GM21737 (cell line): ENCODE results near the gene FANCC.
"Not testable (repeated sequence)": the region's sequence is repeated elsewhere in the genome, so short reads cannot be mapped to it uniquely, and the experiment has no call there.

Experiments used
- ATAC-seq: cut with Tn5 transposase; IDR thresholded peaks from one replicate; pipeline ENCODE4 v1.9.1; 2021; ENCODE audit warnings: mild to moderate bottlenecking, moderate library complexity; ENCODE audit not compliant: unreplicated experiment

Gene FANCC

GRCh38 chr9:95284162-95285080 lies 33.1 kb downstream of the FANCC start:
- no peak for ATAC-seq

- ATAC-seq, result no peak
Measured at GRCh38 chr9:95283673-95284072, 33.8 kb downstream of the FANCC start.

- no peak for ATAC-seq
Measured at GRCh38 chr9:95282332-95282731, 35.2 kb downstream of the FANCC start.

GRCh38 chr9:95280745-95281144 lies 36.8 kb downstream of the FANCC start:
- ATAC-seq, result no peak

- no peak for ATAC-seq
Measured at GRCh38 chr9:95277509-95277908, 40.0 kb downstream of the FANCC start.

GRCh38 chr9:95276395-95276954 lies 41.0 kb downstream of the FANCC start:
- ATAC-seq, result no peak

GRCh38 chr9:95274160-95274559 lies 43.3 kb downstream of the FANCC start:
- ATAC-seq, result not testable (repeated sequence)

GRCh38 chr9:95273369-95274022 lies 44.0 kb downstream of the FANCC start:
- no peak for ATAC-seq

GRCh38 chr9:95272830-95273229 lies 44.7 kb downstream of the FANCC start:
- no peak for ATAC-seq

GRCh38 chr9:95270790-95271189 lies 46.7 kb downstream of the FANCC start:
- no peak for ATAC-seq

GRCh38 chr9:95269803-95270773 lies 47.4 kb downstream of the FANCC start:
- ATAC-seq, result not testable (repeated sequence)

- ATAC-seq, result no peak
Measured at GRCh38 chr9:95268681-95269080, 48.8 kb downstream of the FANCC start.

GRCh38 chr9:95266649-95267048 lies 50.9 kb downstream of the FANCC start:
- no peak for ATAC-seq

- ATAC-seq, result no peak
Measured at GRCh38 chr9:95265960-95266359, 51.5 kb downstream of the FANCC start.

GRCh38 chr9:95264954-95265615 lies 52.4 kb downstream of the FANCC start:
- ATAC-seq, result no peak

- ATAC-seq, result no peak
Measured at GRCh38 chr9:95261890-95262289, 55.6 kb downstream of the FANCC start.

GRCh38 chr9:95250462-95251221 lies 66.9 kb downstream of the FANCC start:
- ATAC-seq, result no peak

GRCh38 chr9:95249986-95250385 lies 67.5 kb downstream of the FANCC start:
- ATAC-seq, result no peak

- ATAC-seq, result no peak
Measured at GRCh38 chr9:95246547-95246946, 71.0 kb downstream of the FANCC start.
